Measurements from ENCODE around the gene FRMPD2. TPM values are rescaled to one million over a fixed set of nuclear protein-coding genes. Genes with fewer than 3 reads are reported as not detected.
"Not testable (repeated sequence)": the region's sequence is repeated elsewhere in the genome, so short reads cannot be mapped to it uniquely, and the experiment has no call there.

Gene FRMPD2
- polyA plus RNA-seq, 4 donors, result 0.21 to 1.1 (median 0.64) TPM

- DNase-seq (ENCODE audit: low read depth in 4 of 4, low spot score in 2 of 4), result no peak
Observed at GRCh38 chr10:48209241-48209640, 65.3 kb downstream of the FRMPD2 start.

GRCh38 chr10:48207853-48208252 lies 66.6 kb downstream of the FRMPD2 start:
- no peak for DNase-seq (ENCODE audit: low read depth in 4 of 4, low spot score in 2 of 4)

GRCh38 chr10:48206482-48207250 lies 67.8 kb downstream of the FRMPD2 start:
- DNase-seq (ENCODE audit: low read depth in 4 of 4, low spot score in 2 of 4), result no peak

- no peak for DNase-seq (ENCODE audit: low read depth in 4 of 4, low spot score in 2 of 4)
Observed at GRCh38 chr10:48205918-48206317, 68.6 kb downstream of the FRMPD2 start.

GRCh38 chr10:48199580-48200377 lies 74.7 kb downstream of the FRMPD2 start:
- no peak for DNase-seq (ENCODE audit: low read depth in 4 of 4, low spot score in 2 of 4)

- DNase-seq (ENCODE audit: low read depth in 4 of 4, low spot score in 2 of 4), result no peak
Observed at GRCh38 chr10:48197236-48197899, 77.1 kb downstream of the FRMPD2 start.

GRCh38 chr10:48195803-48196202 lies 78.7 kb downstream of the FRMPD2 start:
- DNase-seq (ENCODE audit: low read depth in 4 of 4, low spot score in 2 of 4), result no peak

- DNase-seq (ENCODE audit: low read depth in 4 of 4, low spot score in 2 of 4), result no peak
Observed at GRCh38 chr10:48194830-48195229, 79.7 kb downstream of the FRMPD2 start.

GRCh38 chr10:48193556-48193955 lies 80.9 kb downstream of the FRMPD2 start:
- no peak for DNase-seq (ENCODE audit: low read depth in 4 of 4, low spot score in 2 of 4)

GRCh38 chr10:48192881-48193450 lies 81.5 kb downstream of the FRMPD2 start:
- no peak for DNase-seq (ENCODE audit: low read depth in 4 of 4, low spot score in 2 of 4)

- no peak for DNase-seq (ENCODE audit: low read depth in 4 of 4, low spot score in 2 of 4)
Observed at GRCh38 chr10:48187713-48188485, 86.6 kb downstream of the FRMPD2 start.

- no peak for DNase-seq (ENCODE audit: low read depth in 4 of 4, low spot score in 2 of 4)
Observed at GRCh38 chr10:48187126-48187525, 87.4 kb downstream of the FRMPD2 start.

GRCh38 chr10:48186264-48186804 lies 88.2 kb downstream of the FRMPD2 start:
- not testable (repeated sequence) for DNase-seq (ENCODE audit: low read depth in 4 of 4, low spot score in 2 of 4)

GRCh38 chr10:48184224-48184623 lies 90.3 kb downstream of the FRMPD2 start:
- DNase-seq (ENCODE audit: low read depth in 4 of 4, low spot score in 2 of 4), result peak in 1 of 4 donors; percentile 5

GRCh38 chr10:48172715-48173114 lies 101.8 kb downstream of the FRMPD2 start:
- not testable (repeated sequence) for DNase-seq (ENCODE audit: low read depth in 4 of 4, low spot score in 2 of 4)

- DNase-seq (ENCODE audit: low read depth in 4 of 4, low spot score in 2 of 4), result not testable (repeated sequence)
Observed at GRCh38 chr10:48160670-48161069, 113.8 kb downstream of the FRMPD2 start.

- not testable (repeated sequence) for DNase-seq (ENCODE audit: low read depth in 4 of 4, low spot score in 2 of 4)
Observed at GRCh38 chr10:48160163-48160562, 114.3 kb downstream of the FRMPD2 start.

- not testable (repeated sequence) for DNase-seq (ENCODE audit: low read depth in 4 of 4, low spot score in 2 of 4)
Observed at GRCh38 chr10:48154211-48155140, 120.0 kb downstream of the FRMPD2 start.

GRCh38 chr10:48147643-48148042 lies 126.9 kb downstream of the FRMPD2 start:
- DNase-seq (ENCODE audit: low read depth in 4 of 4, low spot score in 2 of 4), result not testable (repeated sequence)

All from left renal cortex interstitium (tissue), 4 donors.